Peyer's patch (tissue), 4 donors: Measurements from ENCODE around the gene CAPN3. TPM values are rescaled to one million over a fixed set of nuclear protein-coding genes. Genes with fewer than 3 reads are reported as not detected.

ENCODE experiments used
- DNase-seq, 3 donors: peaks; one replicate each; pipeline ENCODE4 v3.0.0-alpha.2; 2017 to 2019
- H3K27ac ChIP-seq, 4 donors: fragments of 200-600 bp; sonication (generic); one replicate each; pipeline ENCODE4 v1.5.1; 2016 to 2019
- H3K27me3 ChIP-seq, 2 donors: fragments of 200-600 bp; sonication (generic); one replicate each; pipeline ENCODE4 v1.5.1; 2019
- H3K36me3 ChIP-seq, 3 donors: fragments of 200-600 bp; sonication (generic); one replicate each; pipeline ENCODE4 v1.5.1; 2016 to 2019
- H3K4me1 ChIP-seq, 4 donors: fragments of 200-600 bp; sonication (generic); one replicate each; pipeline ENCODE4 v1.5.1; 2016 to 2019
- H3K4me3 ChIP-seq, 4 donors: fragments of 200-600 bp; sonication (generic); 1 replicate in 3 of 4; 2 replicates in 1 of 4; pipeline ENCODE4 v1.5.1; 2016 to 2019; ENCODE audit warnings: mild to moderate bottlenecking in 1 of 4
- H3K9me3 ChIP-seq, 4 donors: fragments of 200-600 bp; sonication (generic); one replicate each; pipeline ENCODE4 v1.5.1; 2016 to 2019; ENCODE audit warnings: mild to moderate bottlenecking in 1 of 4
- POLR2A ChIP-seq, 2 donors: fragments of 450-650 bp; IDR thresholded peaks; one replicate each; pipeline ENCODE4 v1.5.1; 2017; ENCODE audit warnings: antibody characterized with exemption in 2 of 2, mild to moderate bottlenecking in 2 of 2, moderate library complexity in 2 of 2
- small RNA-seq, 2 donors: library from RNA; depleted of rRNA; stranded (forward); fragments of <200 nt; gene quantifications; one replicate each; pipeline ENCODE3, GENCODE V24; 2016
- total RNA-seq, 4 donors: library from RNA; depleted of rRNA; stranded (reverse); fragments of >200 nt; gene quantifications; one replicate each; pipeline ENCODE4 v1.1.0, GENCODE V29; 2016
- TF ChIP-seq, protein P1 (sequence below), 6 experiments: fragments of 450-650 bp in 4 of 6; fragments of 200-600 bp in 2 of 6; sonication (generic) in 1 of 6; IDR thresholded peaks; one replicate each; pipeline ENCODE4 v1.5.1; 2017 to 2019; ENCODE audit warnings: antibody characterized with exemption in 6 of 6, mild to moderate bottlenecking in 3 of 6, moderate library complexity in 1 of 6

CAPN3 gene
- total RNA-seq, 4 donors from 2014 or later, result 9.1 to 76.7 (median 17.7) TPM

DNA sequence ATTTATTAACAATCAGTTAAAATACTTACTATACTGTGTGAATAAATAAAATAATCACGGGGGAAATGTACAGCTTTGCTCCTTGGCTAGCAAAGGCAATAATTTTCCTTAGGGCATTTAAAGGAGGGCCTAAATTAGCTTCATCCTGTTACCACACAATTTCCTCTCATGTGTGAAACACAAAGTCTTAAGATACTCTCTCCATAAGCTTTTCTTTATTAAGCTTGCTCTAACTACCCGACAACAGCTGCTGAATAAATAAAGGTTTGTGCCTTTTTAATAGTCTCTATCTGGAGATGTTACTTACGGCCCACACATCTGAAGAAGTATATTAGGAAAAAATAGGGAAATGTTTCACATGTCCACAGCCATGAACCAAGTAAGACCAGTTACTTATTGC, 102.0 kb downstream of the CAPN3 start:
- peaks cover 0 to 7% (median 2%) of the 10 kb centered on the region in 4 donors for H3K4me1 ChIP-seq
- no peak overlapping the region for H3K4me3 ChIP-seq
- no peak for DNase-seq
- TF ChIP-seq, protein P1, sequence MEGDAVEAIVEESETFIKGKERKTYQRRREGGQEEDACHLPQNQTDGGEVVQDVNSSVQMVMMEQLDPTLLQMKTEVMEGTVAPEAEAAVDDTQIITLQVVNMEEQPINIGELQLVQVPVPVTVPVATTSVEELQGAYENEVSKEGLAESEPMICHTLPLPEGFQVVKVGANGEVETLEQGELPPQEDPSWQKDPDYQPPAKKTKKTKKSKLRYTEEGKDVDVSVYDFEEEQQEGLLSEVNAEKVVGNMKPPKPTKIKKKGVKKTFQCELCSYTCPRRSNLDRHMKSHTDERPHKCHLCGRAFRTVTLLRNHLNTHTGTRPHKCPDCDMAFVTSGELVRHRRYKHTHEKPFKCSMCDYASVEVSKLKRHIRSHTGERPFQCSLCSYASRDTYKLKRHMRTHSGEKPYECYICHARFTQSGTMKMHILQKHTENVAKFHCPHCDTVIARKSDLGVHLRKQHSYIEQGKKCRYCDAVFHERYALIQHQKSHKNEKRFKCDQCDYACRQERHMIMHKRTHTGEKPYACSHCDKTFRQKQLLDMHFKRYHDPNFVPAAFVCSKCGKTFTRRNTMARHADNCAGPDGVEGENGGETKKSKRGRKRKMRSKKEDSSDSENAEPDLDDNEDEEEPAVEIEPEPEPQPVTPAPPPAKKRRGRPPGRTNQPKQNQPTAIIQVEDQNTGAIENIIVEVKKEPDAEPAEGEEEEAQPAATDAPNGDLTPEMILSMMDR (IDR thresholded peaks at IDR 0.05), result no peak
- no peak for TF ChIP-seq POLR2A (IDR thresholded peaks at IDR 0.05)
- no peaks in the 10 kb centered on the region for H3K9me3 ChIP-seq
- H3K27ac ChIP-seq, result no peak overlapping the region
- no peaks in the 10 kb centered on the region for H3K36me3 ChIP-seq
- H3K27me3 ChIP-seq, result no peaks in the 10 kb centered on the region

Small RNA genes within 50 kb of the gene (small RNA-seq; reads per million reads assigned to genes)
- gene RNU6-188P, result 0 reads per million in 2 donors

Other genes with a start within 250 kb of the CAPN3 start
- gene PLA2G4F, start 202.9 kb upstream of the CAPN3 start, total RNA-seq, result 10 to 100 TPM in 3 of 4 donors, 1 to 10 TPM in 1; 7.4 to 45.2 (median 36.6) TPM
- 100 to 1,000 TPM; 141 to 314 (median 192) TPM for gene VPS39, start 151.2 kb upstream of the CAPN3 start, total RNA-seq
- 10 to 100 TPM; 20.8 to 63.5 (median 35.3) TPM for gene GANC, start 86.3 kb upstream of the CAPN3 start, total RNA-seq
- gene TMEM87A, start 86.1 kb upstream of the CAPN3 start, total RNA-seq, result 10 to 100 TPM; 47.5 to 61.9 (median 53.6) TPM
- gene ZNF106, start 131.6 kb downstream of the CAPN3 start, total RNA-seq, result 10 to 100 TPM; 31.7 to 74.3 (median 42.1) TPM
- gene SNAP23, start 136.1 kb downstream of the CAPN3 start, total RNA-seq, result 10 to 100 TPM; 64.4 to 80.9 (median 66.8) TPM
- 10 to 100 TPM; 22.4 to 38.1 (median 33.1) TPM for gene LRRC57, start 189.3 kb downstream of the CAPN3 start, total RNA-seq
- gene HAUS2, start 189.3 kb downstream of the CAPN3 start, total RNA-seq, result 10 to 100 TPM; 12.9 to 21.9 (median 15.1) TPM
- gene STARD9, start 216.1 kb downstream of the CAPN3 start, total RNA-seq, result 100 to 1,000 TPM in 1 of 4 donors, 10 to 100 TPM in 2, 1 to 10 TPM in 1; 4.2 to 153 (median 20.4) TPM